HG03378 (cell line): ENCODE measurements around the gene SNX12.
"Not testable (repeated sequence)": the region's sequence is repeated elsewhere in the genome, so short reads cannot be mapped to it uniquely, and the experiment has no call there.

Experiments
- ATAC-seq: cut with Tn5 transposase; IDR thresholded peaks from one replicate; pipeline ENCODE4 v1.9.1; 2021; ENCODE audit warnings: mild to moderate bottlenecking, moderate library complexity; ENCODE audit not compliant: unreplicated experiment

Gene SNX12

DNA sequence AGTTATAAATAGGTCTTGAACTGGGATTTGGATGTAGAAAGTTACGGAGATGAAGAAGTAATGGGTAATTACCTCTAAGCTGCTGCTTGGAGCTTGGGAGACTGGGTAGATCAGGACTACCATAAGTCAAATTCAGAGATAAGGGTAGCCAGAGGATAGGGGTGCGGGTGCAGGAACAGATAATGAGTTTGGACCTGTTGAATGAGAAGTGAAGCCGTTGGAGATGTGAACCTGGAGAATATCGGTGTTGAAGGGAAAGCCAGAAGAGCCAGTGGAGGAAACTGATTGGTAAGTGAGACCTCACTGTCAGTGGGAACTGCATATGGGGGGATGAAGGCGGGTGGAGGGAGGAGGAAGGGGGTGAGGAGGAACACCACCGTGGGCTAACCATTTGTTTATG is 26.9 kb upstream of the SNX12 start:
- ATAC-seq: no peak

DNA sequence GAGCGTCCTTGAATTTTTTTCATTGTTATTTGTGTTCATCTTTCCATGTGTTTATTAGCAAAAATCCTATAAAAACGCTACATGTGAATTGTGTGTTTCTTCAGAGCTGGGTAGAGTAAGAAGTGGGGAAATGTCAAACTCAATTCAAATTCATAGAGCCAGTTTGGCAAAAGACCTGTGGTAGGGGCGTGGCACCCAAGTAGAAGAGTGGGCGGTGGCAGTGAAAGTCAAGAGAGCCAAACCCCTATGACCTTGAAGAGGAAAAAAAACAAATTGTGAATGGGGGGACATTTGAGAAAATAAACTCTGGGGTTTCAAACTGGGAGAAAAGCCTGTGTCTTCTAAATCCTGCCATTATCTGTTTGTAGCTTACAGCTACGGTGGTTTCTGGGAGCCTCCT is 23.1 kb upstream of the SNX12 start:
- no peak for ATAC-seq

- ATAC-seq: no peak
These were observed 17.8 kb upstream of the SNX12 start for GRCh38 chrX:71085900-71086299.

DNA sequence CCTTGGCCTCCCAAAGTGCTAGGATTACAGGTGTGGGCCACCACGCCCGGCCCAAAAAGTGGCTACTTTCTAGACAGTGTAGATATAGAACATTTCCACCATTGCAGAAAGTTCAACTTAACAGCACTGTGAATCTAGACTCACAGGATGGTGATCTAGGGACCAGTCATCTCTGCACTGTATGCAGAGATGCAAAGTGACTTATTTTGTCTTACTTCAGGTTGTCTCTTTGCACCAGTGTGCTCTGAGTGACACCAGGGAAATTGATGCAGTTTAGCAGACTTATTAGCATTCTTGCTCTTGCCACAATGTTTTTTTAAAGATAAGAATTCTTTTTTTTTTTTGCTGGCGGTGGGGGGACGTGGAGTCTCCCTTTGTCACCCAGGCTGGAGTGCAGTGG is 14.7 kb upstream of the SNX12 start:
- ATAC-seq: no peak

- no peak for ATAC-seq
These were observed 14.1 kb upstream of the SNX12 start for GRCh38 chrX:71082124-71082647.

DNA sequence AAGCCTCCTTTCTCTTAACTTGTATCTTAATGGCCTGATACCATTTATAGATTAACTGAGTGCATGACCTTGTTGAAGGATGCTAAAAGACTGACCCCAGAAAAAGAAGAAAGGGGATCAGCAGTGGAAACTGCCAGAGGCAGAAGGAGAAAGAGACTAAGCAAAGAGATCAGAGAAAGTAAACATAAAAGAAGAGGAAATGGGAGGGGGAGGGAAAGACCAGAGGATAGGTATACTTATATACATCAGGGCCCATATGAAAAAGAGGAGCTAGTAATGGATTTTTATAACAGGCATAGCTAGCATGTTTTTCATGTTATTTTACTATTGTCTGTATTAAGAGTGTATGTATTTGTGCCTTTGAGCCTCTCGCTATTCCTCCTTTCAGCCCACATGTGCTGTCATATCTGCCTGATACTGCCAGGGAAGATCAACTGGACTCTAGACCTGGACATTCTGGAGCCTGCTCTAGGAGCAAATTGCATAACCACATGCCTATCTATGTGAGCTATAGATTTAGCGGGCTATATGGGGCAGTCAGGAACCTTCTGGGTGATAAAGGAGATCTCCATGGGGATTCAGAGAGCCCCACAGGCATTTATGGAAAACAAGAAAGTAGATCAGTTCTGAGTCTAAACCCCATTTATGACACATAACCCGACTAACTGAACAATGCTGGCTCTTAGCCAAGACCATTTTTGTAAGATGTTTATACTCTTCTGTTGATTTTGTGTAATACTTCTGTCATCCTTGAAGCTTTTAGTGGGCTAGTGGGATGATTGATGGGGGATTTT is 13.4 kb upstream of the SNX12 start:
- ATAC-seq: no peak

- ATAC-seq: no peak
These were observed 2.4 kb upstream of the SNX12 start for GRCh38 chrX:71070531-71070930.

GRCh38 chrX:71067712-71068043 is 456 bp downstream of the SNX12 start:
- no peak for ATAC-seq

GRCh38 chrX:71067089-71067488 is 1.0 kb downstream of the SNX12 start:
- ATAC-seq: no peak

GRCh38 chrX:71060127-71060526 is 8.0 kb downstream of the SNX12 start:
- no peak for ATAC-seq

- ATAC-seq: no peak
These were observed 10.1 kb downstream of the SNX12 start for GRCh38 chrX:71057848-71058530.

- ATAC-seq: no peak
These were observed 11.3 kb downstream of the SNX12 start for GRCh38 chrX:71056867-71057266.

DNA sequence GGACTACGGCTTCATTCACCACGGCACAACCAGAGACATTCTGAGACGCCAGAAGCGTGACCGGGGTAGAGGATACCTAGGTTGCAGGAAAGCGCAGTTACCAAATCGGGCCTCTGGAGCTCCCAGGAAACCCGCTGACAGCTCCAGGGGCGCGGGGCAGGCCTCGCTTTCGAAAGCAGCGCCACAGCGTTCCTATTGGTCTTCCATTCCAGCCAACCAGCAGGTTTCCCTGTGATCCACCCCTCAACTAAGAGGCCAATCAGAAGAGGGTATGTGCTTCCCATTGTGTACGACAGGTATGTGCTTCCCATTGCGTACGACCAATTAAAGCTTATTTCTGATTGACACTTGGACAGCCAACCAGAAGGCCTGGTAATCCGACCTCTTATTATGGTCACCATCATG is 14.9 kb downstream of the SNX12 start:
- no peak for ATAC-seq

GRCh38 chrX:71052721-71053120 is 15.4 kb downstream of the SNX12 start:
- no peak for ATAC-seq

DNA sequence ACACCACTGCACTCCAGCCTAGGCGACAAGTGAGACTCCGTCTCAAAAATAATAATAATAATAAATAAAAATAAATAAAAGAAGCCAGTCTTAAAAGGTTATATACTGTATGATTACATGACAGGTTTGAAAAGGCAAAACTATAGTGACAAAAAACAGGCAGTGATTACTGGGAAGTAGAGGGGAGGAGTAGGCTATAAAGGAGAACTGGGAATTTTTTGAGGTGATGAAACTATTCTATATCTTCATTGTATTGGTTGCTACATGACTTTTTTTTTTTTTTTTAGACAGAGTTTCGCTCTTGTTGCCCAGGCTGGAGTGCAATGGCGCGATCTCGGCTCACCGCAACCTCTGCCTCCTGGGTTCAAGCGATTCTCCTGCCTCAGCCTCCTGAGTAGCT is 20.2 kb downstream of the SNX12 start:
- ATAC-seq: not testable (repeated sequence)

- no peak for ATAC-seq
These were observed 50.7 kb downstream of the SNX12 start for GRCh38 chrX:71017396-71017939.
